C4-2B (cell line): ENCODE measurements around the gene RAPGEF4.

Source experiments
- H3K27ac ChIP-seq: fragments of 450-650 bp; 2 replicates; pipeline ENCODE4 v1.5.1; 2017
- ZFX ChIP-seq: fragments of 450-650 bp; IDR thresholded peaks from 2 replicates; pipeline ENCODE4 v1.6.1; 2017
- TF ChIP-seq, protein P1 (sequence below): fragments of 450-650 bp; conservative IDR thresholded peaks from 2 replicates; pipeline ENCODE4 v1.5.1; 2017; ENCODE audit warnings: mild to moderate bottlenecking

Gene RAPGEF4

DNA sequence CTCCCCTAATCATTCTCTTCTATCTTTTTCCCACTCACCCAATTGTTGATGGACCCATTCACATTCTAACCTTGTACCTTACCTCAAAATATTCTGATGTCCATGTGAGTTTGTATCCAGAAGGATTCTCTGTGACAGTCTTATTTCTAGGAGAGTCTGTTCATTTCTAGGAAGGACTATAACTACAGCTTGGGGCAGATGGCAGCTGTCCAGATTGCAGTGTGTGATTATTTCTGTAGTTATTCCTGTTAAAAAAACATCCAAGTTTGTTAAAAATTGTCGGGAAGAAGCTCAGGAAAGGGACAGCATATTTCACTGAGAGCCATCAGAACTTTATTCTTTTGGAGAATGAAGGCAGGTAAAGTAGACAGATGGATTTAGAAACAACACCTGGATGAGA is 142.6 kb downstream of the RAPGEF4 start:
- no peak for TF ChIP-seq ZFX
- TF ChIP-seq, protein P1, sequence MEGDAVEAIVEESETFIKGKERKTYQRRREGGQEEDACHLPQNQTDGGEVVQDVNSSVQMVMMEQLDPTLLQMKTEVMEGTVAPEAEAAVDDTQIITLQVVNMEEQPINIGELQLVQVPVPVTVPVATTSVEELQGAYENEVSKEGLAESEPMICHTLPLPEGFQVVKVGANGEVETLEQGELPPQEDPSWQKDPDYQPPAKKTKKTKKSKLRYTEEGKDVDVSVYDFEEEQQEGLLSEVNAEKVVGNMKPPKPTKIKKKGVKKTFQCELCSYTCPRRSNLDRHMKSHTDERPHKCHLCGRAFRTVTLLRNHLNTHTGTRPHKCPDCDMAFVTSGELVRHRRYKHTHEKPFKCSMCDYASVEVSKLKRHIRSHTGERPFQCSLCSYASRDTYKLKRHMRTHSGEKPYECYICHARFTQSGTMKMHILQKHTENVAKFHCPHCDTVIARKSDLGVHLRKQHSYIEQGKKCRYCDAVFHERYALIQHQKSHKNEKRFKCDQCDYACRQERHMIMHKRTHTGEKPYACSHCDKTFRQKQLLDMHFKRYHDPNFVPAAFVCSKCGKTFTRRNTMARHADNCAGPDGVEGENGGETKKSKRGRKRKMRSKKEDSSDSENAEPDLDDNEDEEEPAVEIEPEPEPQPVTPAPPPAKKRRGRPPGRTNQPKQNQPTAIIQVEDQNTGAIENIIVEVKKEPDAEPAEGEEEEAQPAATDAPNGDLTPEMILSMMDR: no peak
- H3K27ac ChIP-seq: no peak overlapping the region

DNA sequence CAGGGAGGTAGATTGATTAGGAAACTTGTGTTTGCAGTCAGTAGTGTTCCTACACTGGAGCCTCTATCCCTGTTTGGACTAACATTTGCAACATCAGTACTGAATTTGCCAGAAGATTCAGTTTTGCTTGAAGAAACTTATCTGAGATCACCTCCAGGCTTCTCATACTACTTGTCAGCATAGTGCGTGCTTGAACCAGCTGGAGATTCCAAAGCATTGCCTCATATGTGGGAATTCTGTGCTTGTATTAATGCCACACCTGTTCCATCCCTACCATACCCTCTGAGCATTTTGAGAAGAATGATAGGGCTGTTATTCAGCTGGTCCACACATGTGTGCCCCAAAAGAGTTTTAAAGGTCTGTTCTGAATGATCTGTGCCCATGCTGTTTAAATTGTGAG is 148.7 kb downstream of the RAPGEF4 start:
- H3K27ac ChIP-seq: no peak overlapping the region
- no peak for TF ChIP-seq ZFX
- TF ChIP-seq, protein P1: no peak

DNA sequence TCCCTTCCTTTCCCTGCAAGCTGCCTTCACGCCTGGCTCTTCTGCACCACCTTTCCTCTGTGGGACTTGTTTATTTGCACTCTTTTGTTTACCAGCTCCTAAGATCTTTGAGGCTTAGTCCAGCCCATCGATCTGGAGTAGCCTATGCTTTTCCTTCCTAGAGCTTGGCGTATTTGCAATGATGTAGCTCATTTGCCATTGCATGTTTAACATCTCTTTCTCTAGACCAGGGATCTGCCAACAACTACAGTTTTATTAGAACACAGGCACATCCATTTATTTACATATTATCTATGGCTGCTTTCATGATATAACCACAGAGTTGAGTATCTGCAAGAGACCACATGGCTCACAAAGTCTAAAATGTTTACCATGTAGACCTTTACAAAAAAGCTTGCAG is 150.4 kb downstream of the RAPGEF4 start:
- TF ChIP-seq, protein P1: no peak
- no peak for TF ChIP-seq ZFX
- H3K27ac ChIP-seq: peak overlapping the region; percentile 55

DNA sequence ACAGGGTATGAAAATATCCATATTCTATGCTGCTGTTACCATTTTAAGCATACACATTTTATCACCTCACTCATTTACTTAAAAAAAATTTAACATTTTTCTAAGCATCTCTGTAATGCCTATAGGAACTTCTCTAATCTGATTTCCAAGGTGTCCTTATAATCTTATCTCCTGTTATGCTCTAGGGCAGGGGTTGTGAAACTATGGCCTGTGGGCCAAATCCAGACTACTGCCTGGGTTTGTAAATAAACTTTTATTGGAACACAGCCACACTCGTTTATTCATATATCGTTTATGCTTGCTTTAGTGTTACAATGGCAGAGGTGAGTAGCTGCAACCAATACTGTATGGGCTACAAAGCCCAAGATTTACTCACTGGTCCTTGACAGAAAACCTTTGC is 151.6 kb downstream of the RAPGEF4 start:
- TF ChIP-seq, protein P1: no peak
- TF ChIP-seq ZFX: no peak
- no peak overlapping the region; the same call in 1 of the 2 replicates for H3K27ac ChIP-seq

DNA sequence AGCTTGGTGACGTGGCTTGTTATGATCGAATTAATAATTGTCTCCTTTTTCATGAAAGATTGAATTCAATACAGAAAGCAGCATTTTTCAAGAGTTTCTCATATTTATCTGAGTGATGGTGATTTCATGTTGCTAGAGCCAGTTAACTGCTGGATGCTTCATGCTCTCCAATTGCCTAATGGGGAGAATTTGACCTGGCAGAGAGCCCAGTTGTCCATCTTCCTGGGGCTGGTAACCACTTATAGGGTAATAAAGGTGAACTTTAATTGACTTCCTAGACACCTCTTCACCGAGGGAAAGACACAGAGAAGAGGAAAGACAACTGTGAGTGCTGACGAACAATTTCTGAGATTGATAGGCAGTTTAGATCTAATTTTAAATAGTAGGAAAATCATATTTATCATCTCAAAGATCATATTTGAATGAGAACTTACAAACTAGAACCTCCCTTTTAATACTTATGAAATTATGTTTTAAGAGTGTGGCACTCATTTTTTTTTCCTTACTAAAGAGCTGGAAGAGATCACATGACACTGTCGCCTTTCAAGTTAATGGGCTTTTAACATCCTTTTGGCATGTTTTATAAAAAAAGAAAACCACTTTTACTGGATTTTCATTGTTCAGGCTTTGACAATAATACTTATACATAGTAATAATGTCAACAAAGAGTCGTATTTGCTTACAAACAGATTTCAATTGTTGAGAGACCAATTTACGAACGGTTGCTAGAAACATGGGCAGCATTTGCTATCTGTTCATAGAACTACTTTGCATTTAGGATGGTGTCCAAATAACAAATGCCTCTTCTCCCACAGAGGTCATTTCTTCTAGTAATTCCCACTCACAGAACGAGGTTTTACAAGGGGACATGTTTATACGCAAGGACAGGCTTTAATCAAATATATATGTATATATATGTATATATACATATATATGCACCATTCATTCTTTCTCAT is 153.3 kb downstream of the RAPGEF4 start:
- TF ChIP-seq ZFX: no peak
- TF ChIP-seq, protein P1: no peak
- no peak overlapping the region for H3K27ac ChIP-seq

DNA sequence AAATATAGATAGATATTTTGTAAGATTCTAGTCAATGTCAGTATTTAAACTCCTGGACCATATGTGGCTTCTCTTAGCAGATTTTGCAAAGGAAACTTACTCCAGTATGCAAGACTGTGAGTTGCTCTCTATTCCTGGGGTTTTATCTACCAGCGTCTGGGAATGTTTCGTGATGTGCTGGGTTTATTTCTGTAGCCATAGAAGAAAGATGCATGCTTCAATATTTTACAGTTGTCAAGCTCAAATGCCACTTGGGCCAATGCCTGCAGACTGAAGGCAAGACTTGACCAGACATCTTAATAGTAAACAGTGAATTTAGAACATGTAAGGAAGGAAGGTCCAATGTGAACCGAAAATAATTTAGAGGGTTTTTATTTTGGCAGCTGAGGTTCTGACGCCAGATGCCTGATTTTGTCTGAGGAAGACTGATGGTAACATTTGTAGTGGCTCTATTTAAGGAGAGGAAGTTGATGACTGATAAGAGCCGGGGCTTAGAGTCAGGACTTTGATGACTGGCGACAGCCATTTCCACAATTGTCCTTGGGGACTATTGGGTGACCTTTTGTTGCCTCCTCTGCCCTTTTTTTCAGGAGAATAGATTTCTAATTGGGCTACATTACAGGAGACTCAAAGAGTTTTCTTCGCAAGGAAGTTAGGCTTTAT is 154.3 kb downstream of the RAPGEF4 start:
- TF ChIP-seq, protein P1: no peak
- no peak for TF ChIP-seq ZFX
- no peak overlapping the region for H3K27ac ChIP-seq

DNA sequence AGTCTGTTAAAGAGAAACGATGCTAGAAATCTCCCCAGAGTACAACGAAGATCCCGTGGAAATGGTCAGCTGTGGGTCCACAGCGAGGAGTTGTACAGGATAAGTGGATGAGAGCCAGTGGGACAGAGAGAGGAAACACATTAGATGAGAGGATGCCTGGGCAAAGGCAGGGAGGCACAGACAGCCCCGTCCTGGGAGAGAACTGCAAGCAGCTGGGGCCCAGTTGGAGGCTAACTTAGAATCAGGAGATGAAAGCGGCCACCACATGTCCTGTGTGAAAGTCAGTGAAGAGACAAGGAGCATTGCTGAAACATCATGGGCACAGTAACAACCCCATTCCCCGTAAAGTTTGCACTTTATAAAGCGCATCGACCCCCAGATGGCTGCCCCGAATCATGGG is 157.5 kb downstream of the RAPGEF4 start:
- no peak overlapping the region for H3K27ac ChIP-seq
- no peak for TF ChIP-seq ZFX
- TF ChIP-seq, protein P1: no peak
